HG03066 (cell line): ENCODE measurements around the gene CLMN.
A peak's percentile ranks its signal among the peaks of the same experiment; 100 is the strongest.
"Not testable (repeated sequence)": the region's sequence is repeated elsewhere in the genome, so short reads cannot be mapped to it uniquely, and the experiment has no call there.

ENCODE experiments used
- ATAC-seq: cut with Tn5 transposase; IDR thresholded peaks from one replicate; pipeline ENCODE4 v1.9.1; 2021; ENCODE audit warnings: low read depth; ENCODE audit not compliant: unreplicated experiment

The CLMN gene

DNA sequence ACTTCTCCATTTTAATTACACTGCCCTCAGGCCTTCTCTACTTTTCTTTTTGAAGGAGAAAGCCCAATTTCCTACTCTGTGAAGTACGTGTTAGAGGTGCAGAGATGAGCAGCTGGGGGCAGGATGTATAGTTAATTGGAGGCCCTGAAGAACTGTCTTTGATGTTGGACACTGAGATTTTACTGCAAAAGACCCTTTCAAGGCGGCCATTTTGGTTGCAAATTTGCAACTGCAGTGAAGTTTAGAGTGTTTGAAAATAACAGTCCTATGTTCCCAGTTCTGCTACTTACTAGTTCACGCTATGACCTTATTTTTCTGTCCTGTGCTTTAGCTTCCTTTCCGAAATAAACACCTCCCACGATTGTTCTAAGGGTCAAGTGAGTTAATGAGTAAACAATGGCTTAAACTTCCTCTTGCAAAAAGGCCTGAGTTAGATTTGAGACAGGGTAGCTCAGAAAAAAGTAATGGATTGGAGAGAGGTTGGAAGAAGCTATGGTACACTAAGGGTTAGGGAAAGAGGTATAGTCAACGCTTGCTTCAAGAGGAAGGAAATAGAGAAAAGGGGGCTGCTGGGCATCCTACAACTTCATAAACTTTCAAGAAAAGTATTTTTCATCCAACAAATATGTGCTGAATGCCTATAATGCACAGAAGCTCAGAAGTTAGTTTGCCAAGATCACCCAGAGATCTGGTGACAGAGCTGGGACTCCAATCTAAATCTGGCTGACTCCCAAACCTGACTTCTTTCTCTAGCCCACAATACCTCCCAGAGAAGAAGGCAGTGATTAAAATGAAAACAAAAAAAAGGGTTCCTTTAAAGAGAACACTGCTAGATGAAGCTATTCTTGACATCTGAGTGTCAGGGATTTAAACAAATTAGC lies 135.9 kb downstream of the CLMN start:
- ATAC-seq, result peak; percentile 66

DNA sequence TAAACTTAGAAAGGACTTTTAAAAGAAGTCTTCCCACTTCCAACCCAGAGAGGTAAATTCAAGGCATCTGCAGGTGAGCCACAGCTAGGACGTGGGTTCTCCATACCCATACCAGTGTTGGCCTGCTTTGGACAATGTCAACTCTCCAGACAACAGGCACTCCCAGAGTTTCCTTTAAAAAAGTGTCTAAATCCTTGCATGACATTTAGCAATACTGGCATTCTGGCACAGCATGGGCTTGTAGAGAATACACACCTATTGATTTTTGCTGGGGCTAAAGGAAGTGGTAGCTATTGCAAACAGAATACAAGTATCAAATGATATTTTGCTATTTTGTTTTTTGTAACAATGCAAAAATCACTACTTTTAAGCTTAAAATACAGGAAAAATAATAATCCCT lies 136.6 kb downstream of the CLMN start:
- ATAC-seq, result no peak

DNA sequence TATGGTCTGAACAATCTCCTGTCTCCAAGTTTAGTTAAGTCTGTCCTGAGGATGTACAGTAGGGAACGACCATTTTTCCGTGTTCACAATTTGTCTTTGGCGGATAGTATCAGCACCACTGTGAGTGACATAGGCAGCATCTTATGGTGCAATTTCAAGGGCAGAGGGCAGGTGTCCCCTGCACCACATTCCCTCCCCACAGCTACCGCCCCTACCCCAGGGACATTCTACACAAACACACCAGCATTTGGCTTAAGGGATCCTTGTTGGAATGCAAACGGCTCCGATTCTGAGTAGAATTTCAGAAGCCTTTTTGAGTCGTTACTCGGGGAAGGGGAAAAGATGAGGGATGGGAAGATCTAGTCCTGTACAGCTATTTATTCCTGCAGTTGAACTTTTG lies 137.3 kb downstream of the CLMN start:
- ATAC-seq, result no peak

DNA sequence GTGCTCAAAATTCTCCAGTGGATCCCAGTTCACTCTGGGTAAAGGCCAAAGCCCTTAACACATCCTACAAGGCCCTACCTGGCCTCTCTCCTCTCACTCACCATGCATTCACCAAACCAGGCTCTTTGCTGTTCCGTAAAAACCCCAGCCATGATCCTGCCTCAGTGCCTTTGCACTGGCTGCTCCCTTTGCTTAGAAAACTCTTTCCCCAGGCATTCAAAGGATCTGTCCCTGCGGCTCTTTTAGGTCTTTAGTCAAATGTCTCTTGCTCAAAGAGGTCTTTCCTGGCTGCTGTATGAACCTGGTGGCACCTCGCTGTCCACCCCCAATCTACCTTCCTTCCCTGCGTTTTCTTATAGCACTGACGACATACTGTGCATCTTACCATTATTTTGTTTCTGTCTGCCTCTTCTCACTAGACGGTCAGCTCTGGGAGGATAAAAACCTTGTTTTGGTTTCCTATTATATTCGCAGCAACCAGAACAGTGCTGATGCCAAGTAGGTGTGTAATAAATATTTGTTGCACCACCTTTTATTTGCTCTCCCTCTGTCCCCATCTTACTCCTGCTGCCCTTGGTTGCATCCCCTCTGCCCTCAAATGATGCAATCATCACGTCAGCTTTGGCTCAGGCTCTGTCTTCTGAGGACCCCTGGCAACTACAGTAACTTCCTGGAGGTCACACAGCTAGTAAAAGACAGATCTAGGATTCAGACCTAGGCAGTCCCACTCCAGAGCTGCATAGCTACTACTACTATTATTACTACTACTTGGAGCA lies 138.6 kb downstream of the CLMN start:
- no peak for ATAC-seq

DNA sequence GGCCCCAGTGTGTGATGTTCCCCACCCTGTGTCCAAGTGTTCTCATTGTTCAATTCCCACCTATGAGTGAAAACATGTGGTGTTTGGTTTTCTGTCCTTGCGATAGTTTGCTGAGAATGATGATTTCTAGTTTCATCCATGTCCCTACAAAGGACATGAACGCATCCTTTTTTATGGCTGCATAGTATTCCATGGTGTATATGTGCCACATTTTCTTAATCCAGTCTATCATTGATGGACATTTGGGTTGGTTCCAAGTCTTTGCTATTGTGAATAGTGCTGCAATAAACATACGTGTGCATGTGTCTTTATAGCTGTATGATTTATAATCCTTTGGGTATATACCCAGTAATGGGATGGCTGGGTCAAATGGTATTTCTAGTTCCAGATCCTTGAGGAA lies 144.0 kb downstream of the CLMN start:
- ATAC-seq, result not testable (repeated sequence)

DNA sequence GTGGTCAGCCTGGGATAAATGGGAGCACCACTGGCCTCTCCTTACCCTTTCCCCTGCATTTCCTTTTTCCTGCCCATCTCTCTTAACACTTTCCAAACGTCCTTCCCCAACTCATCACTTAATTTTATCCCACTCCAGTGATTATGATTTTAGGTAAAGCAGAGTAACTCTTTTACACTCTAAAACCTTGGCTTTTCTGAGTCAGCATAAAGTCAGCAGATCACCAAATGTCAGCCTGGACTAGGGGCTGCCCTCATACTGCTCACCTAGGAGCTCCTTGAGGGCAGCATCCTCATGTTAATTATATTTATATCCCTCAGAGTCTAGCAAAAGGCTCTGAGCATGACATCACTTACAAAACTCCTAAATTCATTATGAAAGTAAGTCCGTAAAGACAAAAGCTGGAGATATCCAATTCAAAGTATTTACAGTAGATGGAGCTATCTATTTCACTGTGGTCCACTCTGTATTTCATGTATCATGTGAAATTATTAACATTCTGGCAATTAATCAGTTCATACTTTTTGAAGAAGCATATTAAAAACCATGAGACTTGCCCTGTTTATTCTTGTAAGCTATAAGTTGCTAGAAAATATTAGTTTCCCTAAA lies 145.4 kb downstream of the CLMN start:
- no peak for ATAC-seq

DNA sequence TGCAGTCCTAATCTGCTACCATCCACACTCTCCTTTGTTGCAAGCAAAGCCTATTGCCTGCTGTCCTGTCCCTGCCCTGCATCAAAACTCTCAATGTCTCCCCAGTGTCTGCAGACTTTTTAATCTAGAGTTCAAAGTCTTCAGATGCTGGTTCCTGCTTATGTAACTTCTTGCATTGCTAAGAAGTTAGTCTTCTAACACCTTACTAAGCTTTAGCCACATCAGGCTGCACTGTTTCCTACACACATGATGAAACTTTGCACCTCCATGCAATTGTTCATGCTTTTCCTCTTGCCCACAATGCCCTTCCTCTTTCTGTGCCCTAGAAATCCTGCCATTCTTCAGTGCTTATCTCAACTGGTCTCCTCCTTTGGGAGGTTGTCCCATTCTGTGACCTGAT lies 146.2 kb downstream of the CLMN start:
- no peak for ATAC-seq

DNA sequence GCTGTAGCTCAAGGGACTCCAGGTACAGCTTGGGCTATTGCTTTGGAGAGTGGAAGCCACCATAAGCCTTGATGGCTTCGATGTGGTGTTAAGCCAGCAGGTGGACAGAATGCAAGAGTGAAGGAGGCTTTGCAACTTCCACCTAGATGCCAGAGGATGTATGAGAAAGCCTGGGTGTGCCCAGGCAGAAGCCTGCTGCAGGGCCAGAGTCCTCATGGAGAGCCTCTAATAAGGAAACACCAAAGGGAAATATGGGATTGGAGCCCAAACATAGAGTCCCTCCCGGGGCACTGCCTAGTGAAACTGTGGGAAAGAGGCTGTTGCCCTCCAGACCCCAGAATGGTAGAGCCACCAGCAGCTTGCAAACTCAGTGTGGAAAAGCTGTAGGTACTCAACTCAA lies 152.5 kb downstream of the CLMN start:
- no peak for ATAC-seq

DNA sequence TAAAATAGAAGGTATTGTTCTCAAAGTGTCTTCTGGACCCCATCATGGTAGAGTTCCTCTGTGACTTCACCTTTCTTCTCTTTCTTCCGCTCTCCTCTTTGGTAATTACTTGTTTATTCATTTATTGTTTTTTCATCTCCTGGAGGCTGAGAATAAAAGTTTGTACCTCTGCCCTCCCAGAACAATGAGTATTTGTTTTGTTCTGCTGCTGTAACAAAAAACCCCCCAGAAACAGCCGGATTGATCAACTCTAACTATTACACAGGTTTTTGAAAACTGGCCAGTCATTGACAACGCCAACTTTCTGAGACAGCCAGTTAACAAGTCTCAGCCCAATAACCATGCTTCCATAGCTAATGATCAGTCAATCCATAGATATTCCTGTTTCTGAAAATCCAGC lies 154.2 kb downstream of the CLMN start:
- no peak for ATAC-seq

DNA sequence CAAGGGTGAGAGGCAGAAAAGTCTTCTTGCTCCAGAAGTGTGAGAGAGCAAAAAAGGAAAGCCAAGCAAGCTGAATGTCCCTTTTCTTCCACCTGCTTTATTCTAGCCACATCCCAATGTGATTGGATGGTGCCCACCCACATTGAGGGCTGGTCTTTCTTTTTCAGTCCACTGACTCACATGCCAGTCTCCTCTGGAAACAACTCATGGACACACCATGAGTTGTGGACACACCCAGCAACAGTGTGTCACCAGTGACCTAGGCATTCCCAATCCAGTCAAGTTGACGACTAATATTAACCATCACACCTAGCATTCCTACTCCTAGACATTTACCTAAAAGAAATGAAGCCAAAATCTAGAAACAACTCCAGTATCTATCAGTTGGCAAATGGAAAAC lies 155.2 kb downstream of the CLMN start:
- ATAC-seq, result no peak

DNA sequence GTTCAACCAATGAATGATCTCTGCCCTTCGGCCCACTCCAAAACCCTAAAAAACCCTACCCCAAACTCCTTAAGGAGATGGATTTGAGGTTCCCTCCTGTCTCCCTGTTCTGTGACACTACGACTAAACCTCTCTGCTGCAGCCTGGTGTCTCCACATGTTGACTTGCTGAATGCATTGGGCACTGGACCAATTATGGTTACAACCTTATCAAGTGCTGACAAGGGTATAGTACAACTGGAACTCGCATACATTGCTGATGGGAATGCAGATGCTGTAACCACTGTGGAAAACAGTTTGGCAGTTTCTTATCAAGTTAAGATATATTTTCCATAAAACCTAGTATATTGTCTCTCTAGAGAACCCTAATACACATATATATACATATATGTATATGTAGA lies 156.0 kb downstream of the CLMN start:
- no peak for ATAC-seq

DNA sequence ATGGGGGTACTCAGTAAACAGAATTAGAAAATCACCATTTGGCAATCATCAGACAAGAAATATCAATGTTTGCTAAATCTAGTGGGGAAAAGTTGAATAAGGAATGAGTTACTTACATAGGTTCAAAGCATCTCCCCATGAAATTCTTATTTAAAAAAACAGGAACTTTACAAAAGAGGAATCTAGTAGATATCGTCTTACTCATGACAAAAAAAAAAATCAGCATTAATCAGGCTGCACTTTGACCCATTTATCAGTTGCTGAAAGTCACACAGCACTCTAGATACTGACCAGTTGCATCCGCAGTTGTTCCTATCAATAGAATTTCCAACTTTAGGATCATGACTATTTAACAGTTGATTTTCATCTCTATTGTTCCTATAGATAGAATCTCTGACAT lies 156.6 kb downstream of the CLMN start:
- no peak for ATAC-seq

DNA sequence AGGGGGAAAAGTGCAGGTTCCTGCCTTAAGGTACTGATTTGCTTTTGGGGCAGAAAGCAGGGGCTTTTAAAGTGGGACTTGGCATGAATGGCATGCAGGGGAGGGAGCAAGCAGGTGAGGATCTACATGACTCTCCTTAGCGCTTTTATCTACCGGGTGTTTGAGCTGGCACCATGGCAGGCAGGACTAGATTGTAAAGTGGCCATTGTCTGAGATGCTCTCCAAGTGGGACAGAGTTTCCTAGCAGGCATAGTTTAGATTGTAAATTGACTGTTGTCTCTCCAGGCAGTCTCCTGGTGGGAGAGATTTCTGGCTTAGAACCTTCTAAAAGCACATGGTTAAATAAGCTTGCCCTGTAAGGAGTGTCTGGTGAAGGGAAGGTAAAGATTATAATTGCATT lies 157.1 kb downstream of the CLMN start:
- ATAC-seq, result no peak

DNA sequence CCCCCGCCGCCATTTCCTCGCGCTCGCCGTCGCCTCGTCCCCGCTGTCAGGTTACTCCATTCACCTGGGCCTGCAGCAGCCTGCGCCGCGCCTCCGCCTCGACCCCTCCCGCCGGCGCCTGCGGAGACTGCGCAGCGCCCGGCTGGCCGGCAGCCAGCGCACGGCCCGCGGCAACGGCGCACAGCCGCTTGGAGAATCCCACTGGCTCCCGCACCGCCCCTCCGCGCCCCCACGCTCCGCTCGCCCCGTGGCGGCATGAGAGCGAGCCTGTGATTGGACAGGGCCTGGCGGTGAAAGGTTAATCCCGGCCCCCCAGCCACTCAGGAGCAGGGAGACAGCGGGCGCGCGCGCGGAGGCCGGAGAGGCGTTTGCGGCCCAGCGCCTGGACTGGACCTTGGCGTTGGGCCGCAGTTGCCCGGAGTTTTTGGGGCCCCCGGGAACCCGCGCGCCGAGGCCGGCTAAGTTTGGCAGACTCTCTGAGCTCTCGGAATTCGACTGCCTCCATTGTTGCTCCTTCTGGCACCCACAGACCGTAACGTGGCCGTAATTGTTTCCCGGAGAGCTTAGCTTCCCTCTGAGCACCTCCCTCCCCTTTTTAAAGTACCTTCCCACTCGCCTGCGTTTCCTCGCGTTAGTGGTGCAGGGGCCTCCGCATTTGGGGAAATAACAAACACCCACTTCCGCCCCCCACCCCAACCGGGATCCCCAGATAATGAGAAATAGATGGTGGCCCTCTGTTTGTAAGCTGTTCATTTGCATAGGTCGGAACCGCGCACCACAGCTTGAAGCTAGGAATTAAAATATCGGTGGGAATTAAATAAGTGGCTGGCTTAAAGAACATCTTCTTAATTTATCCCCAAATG lies 162.2 kb downstream of the CLMN start, which contains the start of gene DICER1:
TSS of gene DICER1 (minus strand) at position 203 of the 863 bp plus-strand sequence. CDS start 24,071 bp downstream, outside the sequence.
- ATAC-seq, result peak; percentile 70

DNA sequence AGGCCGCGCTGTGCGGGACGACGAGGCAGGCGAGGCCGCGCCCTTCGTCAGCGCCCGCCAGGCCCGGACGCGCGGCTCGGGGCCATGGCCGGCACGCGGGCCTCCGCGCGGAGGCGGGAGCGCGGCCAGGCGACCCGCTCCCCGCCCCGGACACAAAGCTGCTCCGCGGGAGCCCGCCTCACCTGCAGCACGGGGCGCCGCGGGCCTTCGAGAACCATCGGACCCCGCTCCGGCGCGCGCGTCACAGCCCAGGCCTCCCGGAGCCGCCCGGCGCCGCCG lies 162.7 kb downstream of the CLMN start:
- ATAC-seq, result peak; percentile 17

DNA sequence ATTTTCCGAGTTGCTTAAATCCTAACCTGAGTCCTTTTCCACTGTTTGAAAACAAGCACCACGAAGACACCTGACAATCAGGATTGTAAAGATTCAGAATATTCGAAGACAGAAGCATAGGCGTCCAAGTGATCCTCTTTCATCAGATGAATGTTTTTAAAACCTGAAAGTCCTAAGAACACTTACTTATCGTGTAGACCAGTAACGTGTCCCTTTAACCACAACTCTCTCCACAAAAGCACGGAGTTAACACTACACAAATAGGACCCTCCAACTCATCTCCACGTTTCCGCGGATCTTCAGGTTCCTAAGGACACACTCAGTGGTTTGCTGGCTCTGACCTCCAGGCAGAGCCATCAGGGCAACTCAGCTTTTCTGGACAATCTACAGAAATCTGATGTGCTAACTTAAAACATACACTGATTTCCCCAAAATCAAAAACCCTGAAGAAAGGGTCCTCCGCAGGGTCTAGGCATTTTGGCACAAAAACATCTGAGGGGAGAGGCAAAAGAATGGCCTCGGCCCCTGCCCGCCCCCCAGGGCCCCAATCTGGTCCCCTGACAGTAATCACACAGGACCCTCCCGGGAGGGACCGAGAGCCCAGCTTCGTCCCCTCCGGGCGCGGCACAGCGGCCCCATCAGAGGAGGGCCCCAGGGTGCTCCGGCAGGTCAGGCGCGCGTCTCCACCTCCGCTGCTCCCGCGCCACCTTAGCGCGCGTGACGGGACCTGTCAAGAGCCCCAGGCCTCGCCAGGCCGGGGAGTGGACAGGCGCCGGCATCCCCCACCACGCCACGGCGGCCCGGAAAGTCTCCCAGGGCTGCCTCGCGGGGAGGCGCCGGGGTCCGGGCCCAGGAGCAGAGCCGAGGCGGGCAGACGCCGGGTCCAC lies 163.3 kb downstream of the CLMN start:
- ATAC-seq, result peak; percentile 23

DNA sequence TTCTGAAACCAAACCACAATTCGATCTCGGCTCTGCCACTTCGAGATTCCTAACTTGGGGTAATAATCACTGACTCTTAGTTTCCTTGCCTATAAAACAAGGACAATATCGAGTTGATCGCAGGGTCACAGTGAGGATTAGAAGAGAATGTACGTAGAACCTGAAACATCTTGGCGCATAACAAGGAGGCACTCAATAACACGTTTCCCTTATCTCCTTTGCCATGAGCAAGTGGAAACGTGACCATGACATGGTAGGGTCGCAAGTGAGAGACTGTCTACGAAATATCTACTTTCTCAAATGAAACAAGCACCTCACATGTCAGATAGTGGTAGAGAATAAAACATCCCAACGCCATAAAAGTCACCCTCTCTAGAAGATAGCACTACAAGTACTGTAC lies 164.7 kb downstream of the CLMN start:
- no peak for ATAC-seq

DNA sequence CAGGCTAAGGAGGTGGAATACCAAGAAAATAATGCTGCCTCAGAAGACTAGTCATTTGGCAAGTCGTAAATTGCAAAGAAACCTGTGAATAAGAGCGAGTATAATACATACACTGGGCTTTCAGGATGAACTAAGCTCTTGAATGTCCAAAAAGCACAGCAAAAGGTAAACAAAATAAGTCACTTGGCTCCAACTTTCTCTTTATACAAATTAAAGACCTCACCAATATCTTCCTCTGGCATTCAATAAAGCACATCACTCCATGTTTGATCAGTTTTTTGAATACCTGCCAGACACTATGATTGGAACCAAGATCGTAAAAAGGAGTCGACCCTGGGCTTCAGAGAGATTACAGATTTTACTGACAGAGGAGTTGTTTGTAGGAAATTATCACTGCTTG lies 165.8 kb downstream of the CLMN start:
- ATAC-seq, result no peak

DNA sequence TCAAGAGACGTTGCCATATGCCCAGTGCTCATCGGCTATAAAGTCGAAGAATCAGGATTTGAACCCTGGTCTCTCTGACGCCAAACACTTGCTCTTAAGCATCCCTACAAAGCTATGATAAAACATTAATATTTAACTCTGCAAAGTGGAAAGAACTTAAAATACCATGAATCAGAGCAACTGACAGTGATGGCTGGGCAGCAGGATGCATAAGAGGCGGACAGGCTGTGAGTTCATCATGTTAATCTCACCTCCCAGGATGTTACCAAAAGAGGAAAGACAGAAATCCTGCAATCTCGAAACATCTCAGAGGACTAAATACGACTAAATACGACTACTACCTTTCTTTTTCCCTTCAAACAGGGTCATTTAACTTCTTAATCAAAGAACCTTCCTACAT lies 168.1 kb downstream of the CLMN start:
- no peak for ATAC-seq

DNA sequence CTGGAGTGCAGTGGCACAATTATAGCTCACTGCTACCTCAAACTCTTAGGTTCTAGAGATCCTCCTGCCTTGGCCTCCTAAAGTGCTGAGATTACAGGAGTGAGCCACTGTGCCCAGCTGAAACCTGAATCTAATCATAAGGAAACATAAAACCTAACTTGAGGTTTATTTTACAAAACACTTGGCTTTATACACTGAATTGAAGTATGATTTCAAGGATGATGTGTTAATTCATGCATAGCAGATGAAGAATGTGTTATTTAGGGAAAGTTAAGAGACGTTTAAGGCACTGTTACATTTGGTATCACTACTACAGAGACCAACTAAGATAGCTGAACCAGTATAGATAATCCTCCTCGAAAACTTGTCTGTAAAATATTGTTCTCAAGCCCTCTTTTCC lies 168.8 kb downstream of the CLMN start:
- ATAC-seq, result no peak
